Measurements from ENCODE around the gene PRKG1. TPM values are rescaled to one million over a fixed set of nuclear protein-coding genes. Genes with fewer than 3 reads are reported as not detected.

Gene PRKG1
- total and polyA plus RNA-seq, 2 of the 8 experiments (the other 6 are each of a cell fraction or from before 2014, with no cell fraction given), result 4.2 to 15.2 TPM

- TF ChIP-seq BCL11A (IDR thresholded peaks at IDR 0.05; ENCODE audit: low read depth in 2 of 2, low read length in 2 of 2), result no peak
- TF ChIP-seq GTF2F1 (IDR thresholded peaks at IDR 0.05; ENCODE audit: borderline replicate concordance, low read depth, low read length), result no peak
- TF ChIP-seq ZNF274 (IDR thresholded peaks at IDR 0.05; ENCODE audit: borderline replicate concordance, extremely low read depth, low read length), result no peak
- no peak for TF ChIP-seq GABPA (IDR thresholded peaks at IDR 0.05; ENCODE audit: borderline replicate concordance, insufficient read depth, low read length)
- no peak for TF ChIP-seq MAFK (IDR thresholded peaks at IDR 0.05; ENCODE audit: low read depth, low read length)
These were observed 1174.5 kb downstream of the PRKG1 start (continued) for GRCh38 chr10:52248697-52249306.

Measured in H1 (cell line).